ENCODE data around the gene TP53RK.
A peak's percentile ranks its signal among the peaks of the same experiment; 100 is the strongest.

Gene TP53RK

GRCh38 chr20:46713957-46714834 is 25.0 kb upstream of the TP53RK start:
- no peak overlapping the region for H3K4me3 ChIP-seq (ENCODE audit: low read depth, low read length)
- TF ChIP-seq, protein P1, sequence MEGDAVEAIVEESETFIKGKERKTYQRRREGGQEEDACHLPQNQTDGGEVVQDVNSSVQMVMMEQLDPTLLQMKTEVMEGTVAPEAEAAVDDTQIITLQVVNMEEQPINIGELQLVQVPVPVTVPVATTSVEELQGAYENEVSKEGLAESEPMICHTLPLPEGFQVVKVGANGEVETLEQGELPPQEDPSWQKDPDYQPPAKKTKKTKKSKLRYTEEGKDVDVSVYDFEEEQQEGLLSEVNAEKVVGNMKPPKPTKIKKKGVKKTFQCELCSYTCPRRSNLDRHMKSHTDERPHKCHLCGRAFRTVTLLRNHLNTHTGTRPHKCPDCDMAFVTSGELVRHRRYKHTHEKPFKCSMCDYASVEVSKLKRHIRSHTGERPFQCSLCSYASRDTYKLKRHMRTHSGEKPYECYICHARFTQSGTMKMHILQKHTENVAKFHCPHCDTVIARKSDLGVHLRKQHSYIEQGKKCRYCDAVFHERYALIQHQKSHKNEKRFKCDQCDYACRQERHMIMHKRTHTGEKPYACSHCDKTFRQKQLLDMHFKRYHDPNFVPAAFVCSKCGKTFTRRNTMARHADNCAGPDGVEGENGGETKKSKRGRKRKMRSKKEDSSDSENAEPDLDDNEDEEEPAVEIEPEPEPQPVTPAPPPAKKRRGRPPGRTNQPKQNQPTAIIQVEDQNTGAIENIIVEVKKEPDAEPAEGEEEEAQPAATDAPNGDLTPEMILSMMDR (IDR thresholded peaks at IDR 0.05; ENCODE audit: low read depth, low read length), result no peak
- in situ Hi-C loops (cut with HindIII; ENCODE audit: low sequenced_read_pairs), result no loop called here
- no peak for DNase-seq (ENCODE audit: low read depth, low spot score)

DNA sequence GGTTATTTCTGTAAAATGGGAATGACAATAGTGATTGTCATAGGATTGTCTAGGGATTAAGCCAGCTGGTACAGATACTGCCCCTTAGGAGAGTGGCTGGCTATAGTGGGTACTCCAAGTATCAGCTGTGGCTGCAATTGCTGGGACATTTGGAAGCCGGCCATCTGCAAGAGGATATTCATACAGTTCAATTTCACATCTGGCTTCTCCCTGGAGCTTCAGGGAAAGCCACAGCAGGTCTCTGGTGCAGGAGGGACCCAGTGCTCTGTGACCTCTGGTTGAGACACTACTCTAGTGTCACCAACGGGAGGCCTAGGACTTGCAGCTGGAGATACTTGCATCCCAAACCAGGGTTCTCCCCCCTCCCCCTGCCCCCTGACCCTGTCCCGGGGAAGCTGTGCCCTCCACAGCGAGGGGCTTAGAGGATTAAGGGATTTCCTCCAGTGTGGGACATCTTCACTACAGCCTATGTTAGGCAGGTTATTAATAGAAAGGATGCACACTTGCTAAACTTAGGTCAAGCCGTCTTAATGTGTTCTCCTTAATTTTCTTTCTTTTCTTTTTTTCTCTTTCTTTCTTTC is 22.9 kb upstream of the TP53RK start:
- TF ChIP-seq, protein P1 (IDR thresholded peaks at IDR 0.05; ENCODE audit: low read depth, low read length), result no peak
- DNase-seq (ENCODE audit: low read depth, low spot score), result no peak
- no peak overlapping the region for H3K4me3 ChIP-seq (ENCODE audit: low read depth, low read length)
- in situ Hi-C loops (cut with HindIII; ENCODE audit: low sequenced_read_pairs), result no loop called here

DNA sequence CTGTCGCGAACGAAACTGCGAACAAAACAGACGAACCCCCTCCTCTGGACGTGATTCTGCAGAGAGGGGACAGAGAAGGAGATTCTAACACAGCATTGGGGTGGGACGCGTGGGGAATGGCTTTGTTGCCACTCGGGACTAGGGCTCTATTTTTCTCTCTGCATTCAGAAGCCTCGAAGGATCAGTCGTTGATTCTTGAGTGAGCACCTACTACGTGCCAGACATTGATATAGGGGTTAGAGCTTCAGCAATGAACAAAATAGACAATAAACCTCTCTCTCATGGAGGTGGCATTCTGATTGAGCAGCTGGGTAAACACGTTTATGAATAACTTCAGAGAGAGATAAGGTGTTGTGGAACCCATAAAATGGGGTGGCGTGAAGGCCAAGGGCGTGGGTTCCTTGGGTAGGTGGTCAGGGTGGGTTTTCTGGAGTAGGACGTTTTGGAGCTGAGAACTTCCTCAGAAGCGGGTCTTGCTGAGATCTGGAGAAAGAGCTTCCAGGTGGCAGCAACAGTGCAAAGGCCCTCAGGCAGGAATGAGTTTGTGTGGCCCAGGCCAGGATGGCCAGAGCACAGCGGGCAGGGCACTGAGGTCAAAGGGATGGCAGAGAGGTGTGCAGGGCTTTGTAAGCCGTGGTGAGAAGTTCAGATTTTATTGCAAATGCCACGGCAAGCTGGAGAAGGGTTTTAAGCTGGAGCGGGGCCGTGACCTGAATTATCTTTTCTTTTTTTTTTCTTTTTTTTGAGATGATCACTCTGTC is 21.1 kb upstream of the TP53RK start:
- TF ChIP-seq, protein P1 (IDR thresholded peaks at IDR 0.05; ENCODE audit: low read depth, low read length), result no peak
- peak; percentile 15 for DNase-seq (ENCODE audit: low read depth, low spot score)
- peak overlapping the region; percentile 58 for H3K4me3 ChIP-seq (ENCODE audit: low read depth, low read length)
- in situ Hi-C loops (cut with HindIII; ENCODE audit: low sequenced_read_pairs), result no loop called here

GRCh38 chr20:46709459-46710152 is 20.4 kb upstream of the TP53RK start, which contains the start of gene SLC2A10:
TSS of gene SLC2A10 (plus strand) at chr20:46709649. CDS start at chr20:46709737, 88 bp downstream.
- H3K4me3 ChIP-seq (ENCODE audit: low read depth, low read length), result peak within 1 kb of the TSS; percentile 58
- in situ Hi-C loops (cut with HindIII; ENCODE audit: low sequenced_read_pairs), result no loop called here
- TF ChIP-seq, protein P1 (IDR thresholded peaks at IDR 0.05; ENCODE audit: low read depth, low read length), result no peak
- peak; percentile 47 for DNase-seq (ENCODE audit: low read depth, low spot score)

- TF ChIP-seq, protein P1 (IDR thresholded peaks at IDR 0.05; ENCODE audit: low read depth, low read length), result no peak
- H3K4me3 ChIP-seq (ENCODE audit: low read depth, low read length), result peak overlapping the region; percentile 58
- in situ Hi-C loops (cut with HindIII; ENCODE audit: low sequenced_read_pairs), result no loop called here
- DNase-seq (ENCODE audit: low read depth, low spot score), result no peak
These were observed 19.8 kb upstream of the TP53RK start for GRCh38 chr20:46709055-46709458.
